Measurements from ENCODE around the gene QSOX2.

The QSOX2 gene

GRCh38 chr9:136268318-136268717 lies 22.7 kb upstream of the QSOX2 start:
- ChIA-PET POLR2A (no interaction called here), CTCF (interaction anchor here (0.6 to 2.4 kb wide), 6 partner anchors 14 to 373 kb away, joined by 3 to 16 read pairs (median 4); no protein-coding TSS in a partner anchor)
- TF ChIP-seq ZNF157 (tag by site-specific recombination; IDR thresholded peaks at IDR 0.05) (no peak), ZNF596 (tag by site-specific recombination; IDR thresholded peaks at IDR 0.05) (no peak), ZNF768 (tag by site-specific recombination; IDR thresholded peaks at IDR 0.05) (no peak), ZNF600 (tag by site-specific recombination; IDR thresholded peaks at IDR 0.05) (no peak), ZNF701 (tag by site-specific recombination; IDR thresholded peaks at IDR 0.05) (no peak), ZNF10 (tag by site-specific recombination; IDR thresholded peaks at IDR 0.05) (no peak), ZNF202 (tag by site-specific recombination; IDR thresholded peaks at IDR 0.05; ENCODE audit: borderline replicate concordance) (no peak), KLF17 (tag by site-specific recombination; IDR thresholded peaks at IDR 0.05) (no peak), ZNF549 (tag by site-specific recombination; IDR thresholded peaks at IDR 0.05) (no peak), ZNF626 (tag by site-specific recombination; IDR thresholded peaks at IDR 0.05) (no peak)

GRCh38 chr9:136267261-136268111 lies 21.9 kb upstream of the QSOX2 start:
- ChIA-PET CTCF (interaction anchor here (0.6 to 2.4 kb wide), 15 partner anchors 11 to 404 kb away, joined by 3 to 16 read pairs (median 3); no protein-coding TSS in a partner anchor), POLR2A (interaction anchor here (0.6 to 1.3 kb wide), 17 partner anchors 11 to 762 kb away, joined by 3 to 5 read pairs (median 3); partner anchors contain the start of genes ENTR1, PMPCA and QSOX2)
- H3K9me3 ChIP-seq (ENCODE audit: control insufficient read depth, insufficient read depth, low read depth, low read length): no peaks in the 10 kb centered on the region
- H3K4me3 ChIP-seq (ENCODE audit: low read depth, low read length): peak overlapping the region; percentile 21
- H3K27ac ChIP-seq (ENCODE audit: extremely low read depth, low read depth, low read length): no peak overlapping the region
- H3K4me1 ChIP-seq (ENCODE audit: control insufficient read depth, insufficient read depth, low read length): no peaks in the 10 kb centered on the region
- H3K36me3 ChIP-seq (ENCODE audit: control insufficient read depth in 2 of 2, insufficient read depth in 1 of 2, low read length in 2 of 2): no peaks in the 10 kb centered on the region
- peak; percentile 51 for TF ChIP-seq ZBTB26 (tag by site-specific recombination; optimal IDR thresholded peaks at IDR 0.05)
- TF ChIP-seq ZNF335 (tag by site-specific recombination; conservative IDR thresholded peaks at IDR 0.05): peak; percentile 77
- no peak for TF ChIP-seq YY2 (tag by site-specific recombination; IDR thresholded peaks at IDR 0.05)
- TF ChIP-seq CTCF (tag by site-specific recombination; IDR thresholded peaks at IDR 0.05): peak; percentile 51; the same call in 1 of the 2 replicates
- peak; percentile 32; the same call in 1 of the 2 replicates for TF ChIP-seq KLF1 (tag by site-specific recombination; IDR thresholded peaks at IDR 0.05)
- TF ChIP-seq ZNF24 (tag by site-specific recombination; IDR thresholded peaks at IDR 0.05): no peak
- 0 out of 2 replicates have a peak, but pooled peaks have one; percentile 37 for TF ChIP-seq ZXDB (tag by site-specific recombination; IDR thresholded peaks at IDR 0.05)
- TF ChIP-seq ZNF341 (tag by site-specific recombination; IDR thresholded peaks at IDR 0.05; ENCODE audit: low read depth): peak; percentile 44; the same call in 1 of the 2 replicates
- no peak for TF ChIP-seq ZSCAN4 (tag by site-specific recombination; IDR thresholded peaks at IDR 0.05)
- no peak for TF ChIP-seq ZNF292 (tag by site-specific recombination; IDR thresholded peaks at IDR 0.05; ENCODE audit: borderline replicate concordance, low read depth)
- TF ChIP-seq EGR2 (tag by site-specific recombination; IDR thresholded peaks at IDR 0.05; ENCODE audit: low read depth): 0 out of 2 replicates have a peak, but pooled peaks have one; percentile 17
- TF ChIP-seq SP2 (tag by site-specific recombination; IDR thresholded peaks at IDR 0.05): peak; percentile 46
- TF ChIP-seq ZBTB17 (tag by site-specific recombination; IDR thresholded peaks at IDR 0.05): peak; percentile 79; the same call in 1 of the 2 replicates
- peak; percentile 44; the same call in 1 of the 2 replicates for TF ChIP-seq YY1 (tag by site-specific recombination; IDR thresholded peaks at IDR 0.05)
- TF ChIP-seq ZNF221 (tag by site-specific recombination; IDR thresholded peaks at IDR 0.05; ENCODE audit: borderline replicate concordance): no peak
- TF ChIP-seq ZNF623 (tag by site-specific recombination; IDR thresholded peaks at IDR 0.05): peak; percentile 29; the same call in 1 of the 2 replicates
- TF ChIP-seq SP7 (tag by site-specific recombination; IDR thresholded peaks at IDR 0.05): peak; percentile 73
- no peak for TF ChIP-seq HOXD13 (CRISPR knock-in tag; IDR thresholded peaks at IDR 0.05; ENCODE audit: borderline replicate concordance)
- TF ChIP-seq ZNF670 (tag by site-specific recombination; IDR thresholded peaks at IDR 0.05; ENCODE audit: low read depth): no peak
- TF ChIP-seq ZNF558 (tag by site-specific recombination; IDR thresholded peaks at IDR 0.05): no peak

More at GRCh38 chr9:136268318-136268717, 22.7 kb upstream of the QSOX2 start:
- no peaks in the 10 kb centered on the region for H3K36me3 ChIP-seq (ENCODE audit: control insufficient read depth in 2 of 2, insufficient read depth in 1 of 2, low read length in 2 of 2)
- H3K4me1 ChIP-seq (ENCODE audit: control insufficient read depth, insufficient read depth, low read length): no peaks in the 10 kb centered on the region
- no peak overlapping the region for H3K4me3 ChIP-seq (ENCODE audit: low read depth, low read length)
- H3K27ac ChIP-seq (ENCODE audit: extremely low read depth, low read depth, low read length): no peak overlapping the region
- H3K9me3 ChIP-seq (ENCODE audit: control insufficient read depth, insufficient read depth, low read depth, low read length): no peaks in the 10 kb centered on the region

All from HEK293 (cell line).